K562 (cell line): Measurements from ENCODE around the gene MFAP2.

ENCODE experiments used
- ARHGAP35 ChIP-seq: fragments of 450-650 bp; IDR thresholded peaks from 2 replicates; pipeline ENCODE4 v1.6.1; 2018; ENCODE audit not compliant: partially characterized antibody
- BRF1 ChIP-seq: IDR thresholded peaks from 3 replicates; pipeline ENCODE4 v1.6.1; 2011; ENCODE audit warnings: borderline replicate concordance, mild to moderate bottlenecking; ENCODE audit not compliant: insufficient read length; ENCODE audit errors: extremely low read depth
- CTCF ChIP-seq, 3 experiments: IDR thresholded peaks in 2 of 3; conservative IDR thresholded peaks in 1 of 3; 2 replicates each; pipeline ENCODE4 v1.5.1; 2011 to 2012; ENCODE audit warnings: low read length in 3 of 3, mild to moderate bottlenecking in 3 of 3, control low read depth in 2 of 3, improper control_type of control experiment in 1 of 3, inconsistent platforms in 1 of 3, low read depth in 1 of 3, mixed read lengths in 1 of 3, moderate library complexity in 1 of 3; ENCODE audit not compliant: insufficient read depth in 2 of 3
- CUX1 ChIP-seq: fragments of 200-800 bp; sonication (Bioruptor generic); IDR thresholded peaks from 2 replicates; pipeline ENCODE4 v1.6.1; 2016; ENCODE audit warnings: missing genetic modification characterization, missing compliant biosample characterization
- EP300 ChIP-seq: IDR thresholded peaks from 2 replicates; pipeline ENCODE4 v1.6.1; 2012; ENCODE audit warnings: low read length, improper control_type of control experiment
- EZH2 ChIP-seq: IDR thresholded peaks from 2 replicates; pipeline ENCODE4 v1.6.1; 2012; ENCODE audit warnings: low read depth, mild to moderate bottlenecking, inconsistent platforms, low read length, borderline replicate concordance
- HOXB6 ChIP-seq: fragments of 250-450 bp; sonication (Bioruptor Pico); IDR thresholded peaks from 2 replicates; pipeline ENCODE4 v1.5.1; 2022; ENCODE audit warnings: mild to moderate bottlenecking, borderline replicate concordance
- MTF1 ChIP-seq: fragments of 250-450 bp; sonication (Bioruptor Pico); IDR thresholded peaks from 2 replicates; pipeline ENCODE4 v1.9.0; 2021; ENCODE audit warnings: moderate library complexity, mild to moderate bottlenecking, inconsistent platforms, borderline replicate concordance
- NBN ChIP-seq: fragments of 450-650 bp; IDR thresholded peaks from 2 replicates; pipeline ENCODE4 v1.6.1; 2016; ENCODE audit warnings: low read depth, mild to moderate bottlenecking
- NRF1 ChIP-seq, 2 experiments: fragments of 450-650 bp; IDR thresholded peaks in 1 of 2; conservative IDR thresholded peaks in 1 of 2; 2 replicates each; pipeline ENCODE4 v1.6.1; 2014; ENCODE audit warnings: mild to moderate bottlenecking in 2 of 2
- POLR2A ChIP-seq: fragments of 450-650 bp; conservative IDR thresholded peaks from 2 replicates; pipeline ENCODE4 v1.6.1; 2016
- REST ChIP-seq, 2 experiments: fragments of 450-650 bp; formaldehyde crosslinking in 1 of 2; IDR thresholded peaks; 2 replicates each; pipeline versions ENCODE4 v1.4.0 to v1.6.1; 2014 to 2020; ENCODE audit warnings: mild to moderate bottlenecking in 2 of 2, borderline replicate concordance in 1 of 2, low read depth in 1 of 2
- RFX5 ChIP-seq: IDR thresholded peaks from 2 replicates; pipeline ENCODE4 v1.6.1; 2011; ENCODE audit warnings: low read depth, mild to moderate bottlenecking, improper control_type of control experiment, low read length
- USF2 ChIP-seq: sonication (generic); formaldehyde crosslinking; IDR thresholded peaks from 2 replicates; pipeline ENCODE4 v1.5.0; 2020; ENCODE audit warnings: missing genetic modification reagents

- TF ChIP-seq HOXB6 (CRISPR knock-in tag) (no peak), CUX1 (CRISPR knock-in tag) (no peak), POLR2A (no peak), BRF1 (no peak), NBN (no peak), USF2 (CRISPR knock-in tag) (no peak), EZH2 (no peak), NRF1 (conservative IDR thresholded peaks at IDR 0.05 in 1 of 2, IDR thresholded peaks at IDR 0.05 in 1 of 2) (no peak), CTCF (IDR thresholded peaks at IDR 0.05 in 2 of 3, conservative IDR thresholded peaks at IDR 0.05 in 1 of 3; ENCODE audit: insufficient read depth in 2 of 3, low read depth in 1 of 3, low read length in 3 of 3) (no peak), EP300 (no peak), RFX5 (no peak), MTF1 (CRISPR knock-in tag) (no peak), ARHGAP35 (no peak), REST (IDR thresholded peaks at IDR 0.05; ENCODE audit: borderline replicate concordance) (no peak), REST (CRISPR knock-in tag; IDR thresholded peaks at IDR 0.05; ENCODE audit: low read depth) (no peak)
Measured at GRCh38 chr1:16924919-16925477, 55.4 kb downstream of the MFAP2 start.
